ENCODE results near the gene ART1. TPM values are rescaled to one million over a fixed set of nuclear protein-coding genes. Genes with fewer than 3 reads are reported as not detected.

Gene ART1
- total and polyA plus RNA-seq, 2 of the 8 experiments (the other 6 are each of a cell fraction or from before 2014, with no cell fraction given), result not detected

GRCh38 chr11:3655547-3655946 lies 10.6 kb downstream of the ART1 start:
- H4K5ac ChIP-seq (ENCODE audit: insufficient read length, low read depth, low read length), result no peak overlapping the region
- H3K36me3 ChIP-seq (ENCODE audit: control insufficient read depth in 2 of 4, insufficient read depth in 4 of 4, low read length in 3 of 4), result no peaks in the 10 kb centered on the region
- H2BK20ac ChIP-seq (ENCODE audit: low read length), result no peak overlapping the region
- POLR2A ChIA-PET (ENCODE audit: partially characterized antibody), result interaction anchor here (1.3 kb wide), 1 partner anchor 17 kb away, joined by 3 read pairs; no protein-coding TSS in a partner anchor
- H3K27ac ChIP-seq (ENCODE audit: low read depth, low read length), result no peak overlapping the region
- DNase-seq (ENCODE audit: low read depth in 1 of 2, low spot score in 2 of 2), result no peak
- H2AK5ac ChIP-seq (ENCODE audit: low read depth, low read length), result no peak overlapping the region
- H3K23ac ChIP-seq (ENCODE audit: insufficient read length), result no peak overlapping the region
- no peaks in the 10 kb centered on the region for H3K79me1 ChIP-seq (ENCODE audit: low read depth, low read length)
- H4K91ac ChIP-seq (replicated peaks; ENCODE audit: insufficient read length, low read length), result no peak overlapping the region
- CTCF ChIA-PET (ENCODE audit: partially characterized antibody), result interaction anchor here (0.9 to 1.2 kb wide), 2 partner anchors 9 to 26 kb away, joined by 3 read pairs; no protein-coding TSS in a partner anchor
- 0 out of 2 replicates have a peak overlapping the region, but pooled peaks have one; percentile 85 for H2AFZ ChIP-seq (ENCODE audit: low read length)
- no peaks in the 10 kb centered on the region for H4K20me1 ChIP-seq (replicated peaks in 1 of 2; ENCODE audit: control insufficient read depth in 1 of 2, insufficient read depth in 2 of 2, low read length in 2 of 2)
- no peak overlapping the region for H3K56ac ChIP-seq (replicated peaks; ENCODE audit: insufficient read length, low read depth, low read length)
- no peak overlapping the region for H3K18ac ChIP-seq (ENCODE audit: extremely low read depth, low read length)
- no peaks in the 10 kb centered on the region for H3K79me2 ChIP-seq (ENCODE audit: control insufficient read depth in 1 of 2, insufficient read depth in 2 of 2, low read length in 2 of 2)
- WGBS, 2 experiments (ENCODE audit: extremely low coverage in 1 of 2, insufficient coverage in 1 of 2, insufficient read length in 1 of 2, insufficient replicate concordance in 2 of 2, low coverage in 1 of 2, low lambda C conversion rate in 2 of 2, missing lambda C conversion rate in 1 of 2), result 89% methylated on average over 3 of the region's 3 CpGs; no CpG with 5 or more reads in 1 of the 2 experiments
- FAIRE-seq, result no peak
- H2BK120ac ChIP-seq (replicated peaks; ENCODE audit: low read depth, low read length), result no peak overlapping the region
- H3K14ac ChIP-seq (ENCODE audit: insufficient read length), result no peak overlapping the region
- no peaks in the 10 kb centered on the region for H3K23me2 ChIP-seq (ENCODE audit: low read depth, low read length)
- H3K4me1 ChIP-seq (replicated peaks in 1 of 4; ENCODE audit: control insufficient read depth in 3 of 4, insufficient read depth in 4 of 4, low read length in 3 of 4), result no peaks in the 10 kb centered on the region
- H3K4ac ChIP-seq (replicated peaks; ENCODE audit: insufficient read length, low read depth, low read length), result no peak overlapping the region
- TF ChIP-seq FOSL1 (IDR thresholded peaks at IDR 0.05; ENCODE audit: insufficient read depth, low read depth, low read length) (no peak), USF2 (IDR thresholded peaks at IDR 0.05; ENCODE audit: low read length) (peak; percentile 54; the same call in 1 of the 2 replicates)
- H2BK5ac ChIP-seq (ENCODE audit: low read depth, low read length), result no peak overlapping the region
- H3K27me3 ChIP-seq (replicated peaks in 1 of 4; ENCODE audit: control insufficient read depth in 3 of 4, extremely low read depth in 1 of 4, insufficient read depth in 3 of 4, low read length in 3 of 4), result peaks cover 0 to 3% (median 0%) of the 10 kb centered on the region in 4 experiments; a peak in 1 of 7 replicates
- no peak overlapping the region for H2BK12ac ChIP-seq (ENCODE audit: low read depth, low read length)
- H4K8ac ChIP-seq (ENCODE audit: extremely low read depth, insufficient read depth, low read length), result no peak overlapping the region
- no peak overlapping the region for H2BK15ac ChIP-seq (ENCODE audit: low read length)
- H3K9ac ChIP-seq (replicated peaks in 1 of 4; ENCODE audit: extremely low read depth in 1 of 4, low read depth in 3 of 4, low read length in 3 of 4), result no peak overlapping the region
- H3K9me3 ChIP-seq (ENCODE audit: insufficient read depth in 2 of 2, low read depth in 1 of 2, low read length in 1 of 2), result no peaks in the 10 kb centered on the region
- H3K4me2 ChIP-seq (ENCODE audit: insufficient read depth in 1 of 2, low read depth in 2 of 2, low read length in 2 of 2), result no peak overlapping the region
- no peak overlapping the region for H3K4me3 ChIP-seq (ENCODE audit: extremely low read depth in 1 of 4, insufficient read depth in 2 of 4, low read depth in 3 of 4, low read length in 4 of 4)

Data from H1 (cell line).